ENCODE measurements around the gene MDH2. TPM values are rescaled to one million over a fixed set of nuclear protein-coding genes. Genes with fewer than 3 reads are reported as not detected.
"Not testable (repeated sequence)": the region's sequence is repeated elsewhere in the genome, so short reads cannot be mapped to it uniquely, and the experiment has no call there.

MDH2 gene
- total RNA-seq, 4 donors from 2014 or later, result 52.0 to 179 (median 139) TPM

DNA sequence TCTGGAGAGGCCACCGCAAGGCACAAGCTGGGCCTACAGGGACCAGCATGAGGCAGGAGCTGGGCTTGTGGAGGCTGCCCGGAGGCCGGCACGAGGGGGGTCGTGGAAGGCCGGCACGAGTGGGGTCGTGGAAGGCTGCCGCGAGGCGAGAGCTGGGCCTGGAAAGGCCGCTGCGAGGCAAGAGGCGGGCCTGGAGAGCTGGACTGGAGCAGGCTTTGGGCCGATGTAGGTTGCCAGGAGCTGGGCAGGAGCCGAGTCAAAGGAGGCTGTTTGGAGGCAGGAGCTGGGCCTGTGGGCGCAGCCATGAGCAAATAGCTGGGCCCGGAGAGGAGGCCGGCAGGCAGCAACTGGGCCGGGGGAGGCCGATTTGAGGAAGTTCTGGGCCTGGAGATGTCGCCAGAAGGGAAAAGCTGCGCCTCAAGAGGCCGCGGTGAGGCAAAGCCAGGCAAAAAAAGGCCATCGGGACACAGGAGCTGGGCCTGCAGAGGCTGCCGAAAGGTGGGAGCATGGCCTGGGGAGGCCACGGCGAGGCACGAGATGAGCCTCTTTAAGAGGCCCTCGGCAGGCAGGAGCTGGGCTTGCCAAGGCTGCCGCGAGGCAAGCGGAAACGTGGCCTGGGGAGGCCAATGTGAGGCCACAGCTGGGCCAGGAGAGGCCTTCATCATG, 26.5 kb downstream of the MDH2 start:
- Histone ChIP-seq H3K36me3 (no peaks in the 10 kb centered on the region), H3K27ac (no peak overlapping the region), H3K9me3 (peaks cover 0 to 10% (median 0%) of the 10 kb centered on the region in 4 donors), H3K4me3 (no peak overlapping the region), H3K4me1 (no peaks in the 10 kb centered on the region), H3K27me3 (no peaks in the 10 kb centered on the region)
- DNase-seq, result no peak
- TF ChIP-seq POLR2A (IDR thresholded peaks at IDR 0.05), result no peak
- TF ChIP-seq, protein P1, sequence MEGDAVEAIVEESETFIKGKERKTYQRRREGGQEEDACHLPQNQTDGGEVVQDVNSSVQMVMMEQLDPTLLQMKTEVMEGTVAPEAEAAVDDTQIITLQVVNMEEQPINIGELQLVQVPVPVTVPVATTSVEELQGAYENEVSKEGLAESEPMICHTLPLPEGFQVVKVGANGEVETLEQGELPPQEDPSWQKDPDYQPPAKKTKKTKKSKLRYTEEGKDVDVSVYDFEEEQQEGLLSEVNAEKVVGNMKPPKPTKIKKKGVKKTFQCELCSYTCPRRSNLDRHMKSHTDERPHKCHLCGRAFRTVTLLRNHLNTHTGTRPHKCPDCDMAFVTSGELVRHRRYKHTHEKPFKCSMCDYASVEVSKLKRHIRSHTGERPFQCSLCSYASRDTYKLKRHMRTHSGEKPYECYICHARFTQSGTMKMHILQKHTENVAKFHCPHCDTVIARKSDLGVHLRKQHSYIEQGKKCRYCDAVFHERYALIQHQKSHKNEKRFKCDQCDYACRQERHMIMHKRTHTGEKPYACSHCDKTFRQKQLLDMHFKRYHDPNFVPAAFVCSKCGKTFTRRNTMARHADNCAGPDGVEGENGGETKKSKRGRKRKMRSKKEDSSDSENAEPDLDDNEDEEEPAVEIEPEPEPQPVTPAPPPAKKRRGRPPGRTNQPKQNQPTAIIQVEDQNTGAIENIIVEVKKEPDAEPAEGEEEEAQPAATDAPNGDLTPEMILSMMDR (IDR thresholded peaks at IDR 0.05), result no peak

DNA sequence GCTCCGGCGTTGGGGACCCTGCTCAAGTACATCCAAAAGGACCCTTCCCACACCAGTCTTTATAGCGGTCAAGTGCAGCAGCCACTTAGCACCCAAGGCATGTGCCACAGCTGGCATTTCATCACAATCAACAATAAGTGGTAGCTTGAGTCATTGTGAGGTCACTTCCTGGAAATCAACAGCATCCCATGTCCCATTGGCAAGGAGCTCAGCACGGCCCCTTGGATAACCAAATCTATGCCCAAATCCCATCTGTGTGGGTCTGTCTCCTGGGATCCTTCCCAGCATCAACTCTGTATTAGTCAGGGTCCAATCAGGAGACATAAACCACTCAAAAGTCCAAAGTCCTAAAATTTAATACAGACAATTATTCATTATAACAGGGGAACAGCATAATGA, 27.1 kb downstream of the MDH2 start:
- Histone ChIP-seq H3K9me3 (peaks cover 0 to 10% (median 0%) of the 10 kb centered on the region in 4 donors), H3K4me1 (no peaks in the 10 kb centered on the region), H3K36me3 (no peaks in the 10 kb centered on the region), H3K27me3 (no peaks in the 10 kb centered on the region), H3K4me3 (no peak overlapping the region), H3K27ac (no peak overlapping the region)
- no peak for DNase-seq
- no peak for TF ChIP-seq POLR2A (IDR thresholded peaks at IDR 0.05)
- TF ChIP-seq, protein P1 (IDR thresholded peaks at IDR 0.05), result no peak

DNA sequence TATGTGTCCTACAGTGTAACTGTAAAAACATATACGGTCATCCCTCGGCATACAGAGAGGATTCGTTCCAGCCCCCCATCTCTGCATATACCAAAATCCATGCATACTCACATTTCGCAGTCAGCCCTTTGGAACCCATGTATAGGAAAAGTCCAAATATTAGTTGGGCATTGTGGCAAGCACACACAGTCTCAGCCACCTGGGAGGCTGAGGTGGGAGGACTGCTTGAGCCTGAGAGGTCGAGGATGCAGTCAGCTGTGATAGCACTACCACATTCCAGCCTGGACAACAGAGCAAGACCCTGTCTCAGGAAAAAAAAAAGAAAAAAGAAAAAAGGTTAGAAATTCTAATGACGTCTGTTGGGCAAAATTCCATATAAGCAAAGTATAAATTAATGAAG, 29.1 kb downstream of the MDH2 start:
- Histone ChIP-seq H3K27me3 (no peaks in the 10 kb centered on the region), H3K4me1 (no peaks in the 10 kb centered on the region), H3K9me3 (peaks cover 0 to 10% (median 0%) of the 10 kb centered on the region in 4 donors), H3K27ac (no peak overlapping the region), H3K36me3 (no peaks in the 10 kb centered on the region), H3K4me3 (no peak overlapping the region)
- TF ChIP-seq POLR2A (IDR thresholded peaks at IDR 0.05), result no peak
- TF ChIP-seq, protein P1 (IDR thresholded peaks at IDR 0.05), result no peak
- DNase-seq, result no peak

DNA sequence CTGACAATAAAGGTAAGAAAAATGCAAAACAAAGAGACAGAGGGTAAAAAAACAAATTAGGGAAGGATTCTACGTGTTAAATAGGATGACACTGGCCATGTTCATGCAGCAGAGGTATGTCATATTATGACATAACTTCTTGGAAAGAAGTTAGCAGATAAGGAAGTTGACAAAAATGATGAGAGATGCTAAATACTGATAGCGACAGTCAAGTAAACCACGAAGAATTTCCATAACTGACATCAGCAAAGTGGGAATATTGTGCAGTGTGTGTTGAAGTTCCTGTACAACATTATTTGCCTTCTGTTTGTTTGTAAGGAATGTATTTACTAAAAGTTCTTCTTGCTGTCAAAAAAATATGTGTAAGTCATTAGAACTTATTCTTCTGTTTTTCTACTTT, 29.5 kb downstream of the MDH2 start:
- TF ChIP-seq POLR2A (IDR thresholded peaks at IDR 0.05), result no peak
- TF ChIP-seq, protein P1 (IDR thresholded peaks at IDR 0.05), result no peak
- no peak overlapping the region for H3K4me3 ChIP-seq
- no peak for DNase-seq

DNA sequence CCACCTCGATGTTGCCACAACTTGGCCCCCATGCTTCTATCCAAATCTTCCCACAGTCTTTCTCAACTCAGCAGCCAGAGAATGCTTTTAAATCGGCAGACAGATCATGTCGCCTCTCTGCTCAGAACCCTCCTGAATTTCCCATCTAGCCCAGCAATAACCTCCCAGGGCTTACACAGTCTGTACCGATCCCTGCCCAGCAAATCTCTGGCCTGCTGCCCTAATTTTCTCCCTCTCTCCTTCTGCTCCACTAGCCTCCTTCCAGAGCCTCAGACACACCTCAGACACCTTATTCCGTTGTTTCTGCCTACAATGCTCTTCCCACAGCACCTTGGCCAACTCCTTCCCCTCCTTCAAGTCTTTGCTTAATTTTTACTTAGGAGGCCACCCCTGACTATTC, 32.3 kb downstream of the MDH2 start:
- H3K4me1 ChIP-seq, result no peaks in the 10 kb centered on the region
- H3K27ac ChIP-seq, result no peak overlapping the region
- no peaks in the 10 kb centered on the region for H3K27me3 ChIP-seq
- DNase-seq, result no peak
- H3K4me3 ChIP-seq, result no peak overlapping the region
- TF ChIP-seq, protein P1 (IDR thresholded peaks at IDR 0.05), result no peak
- TF ChIP-seq POLR2A (IDR thresholded peaks at IDR 0.05), result no peak
- no peaks in the 10 kb centered on the region for H3K36me3 ChIP-seq
- no peaks in the 10 kb centered on the region for H3K9me3 ChIP-seq

More for the DNA sequence above, 29.5 kb downstream of the MDH2 start:
- no peaks in the 10 kb centered on the region for H3K36me3 ChIP-seq
- no peak overlapping the region for H3K27ac ChIP-seq
- H3K4me1 ChIP-seq, result no peaks in the 10 kb centered on the region
- H3K9me3 ChIP-seq, result peaks cover 0 to 10% (median 0%) of the 10 kb centered on the region in 4 donors
- H3K27me3 ChIP-seq, result no peaks in the 10 kb centered on the region

DNA sequence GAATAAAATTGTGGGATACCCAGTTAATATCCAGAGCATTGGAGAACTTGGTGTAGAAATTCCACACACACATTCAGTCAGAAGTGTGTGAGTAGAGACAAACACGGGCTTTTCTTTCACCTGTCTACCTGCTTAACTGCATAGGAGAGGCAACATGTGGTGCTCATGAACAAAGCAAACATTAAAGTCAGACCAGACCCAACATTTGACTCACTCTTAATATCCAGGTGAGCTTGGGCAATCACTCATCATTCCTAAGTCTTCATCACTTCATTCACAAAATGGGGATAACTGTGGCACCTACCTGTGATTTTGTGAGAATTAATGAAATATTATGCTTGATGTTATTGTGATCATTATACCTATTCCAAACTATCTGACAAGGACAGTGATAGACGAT, 36.2 kb downstream of the MDH2 start:
- H3K36me3 ChIP-seq, result not testable (repeated sequence)

More for the DNA sequence above, 36.2 kb downstream of the MDH2 start:
- not testable (repeated sequence) for H3K27me3 ChIP-seq, H3K4me1 ChIP-seq, H3K9me3 ChIP-seq, H3K4me3 ChIP-seq, H3K27ac ChIP-seq, DNase-seq
